Testis (tissue), 3 donors: ENCODE data around the gene ROR2. TPM values are rescaled to one million over a fixed set of nuclear protein-coding genes. Genes with fewer than 3 reads are reported as not detected.

ENCODE experiments used
- DNase-seq: peaks from one replicate; pipeline ENCODE4 v3.0.0-alpha.2; 2019
- H3K27ac ChIP-seq, 2 donors: fragments of 200-600 bp; sonication (generic); one replicate each; pipeline ENCODE4 v1.5.1; 2019
- H3K27me3 ChIP-seq: fragments of 200-600 bp; sonication (generic); one replicate; pipeline ENCODE4 v1.5.1; 2019
- H3K36me3 ChIP-seq: fragments of 200-600 bp; sonication (generic); one replicate; pipeline ENCODE4 v1.5.1; 2017; ENCODE audit warnings: low read depth; ENCODE audit errors: missing control alignments
- H3K4me1 ChIP-seq: fragments of 200-600 bp; sonication (generic); one replicate; pipeline ENCODE4 v1.5.1; 2019
- H3K4me3 ChIP-seq, 2 donors: fragments of 200-600 bp; sonication (generic); one replicate each; pipeline ENCODE4 v1.5.1; 2017 to 2019
- H3K9me3 ChIP-seq: fragments of 200-600 bp; sonication (generic); one replicate; pipeline ENCODE4 v1.5.1; 2017
- POLR2A ChIP-seq: fragments of 450-650 bp; IDR thresholded peaks from one replicate; pipeline ENCODE4 v1.6.1; 2017; ENCODE audit warnings: antibody characterized with exemption, mild to moderate bottlenecking, moderate library complexity
- WGBS, 2 donors: methylation state at CpG; one replicate each; pipeline ENCODE4 v1.1.5; 2018; 5-methylcytosine and 5-hydroxymethylcytosine counted together
- intact Hi-C: fragments of 100-400 bp; cut with DNase I; formaldehyde crosslinking; loops from one replicate; pipeline ENCODE4 v1.15.1; 2023; ENCODE audit warnings: low total_unique reads
- polyA plus RNA-seq: library from polyadenylated mRNA; stranded (reverse); fragments of 350-450 nt; fragmentation: Illumina TruSeq; extraction: RNeasy Lipid Tissue Mini Kit (QIAGEN cat#74804); gene quantifications from one replicate; pipeline ENCODE4 v1.2.3, GENCODE V29; 2014; ENCODE audit warnings: low read depth, low replicate concordance; ENCODE audit not compliant: insufficient read depth
- total RNA-seq, 2 donors: library from RNA; depleted of rRNA; stranded (reverse); fragments of >200 nt; gene quantifications; one replicate each; pipeline ENCODE4 v1.2.3, GENCODE V29; 2016
- TF ChIP-seq, protein P1 (sequence below), 3 experiments: fragments of 450-650 bp in 2 of 3; fragments of 200-600 bp in 1 of 3; sonication (generic) in 1 of 3; IDR thresholded peaks; one replicate each; pipeline ENCODE4 v1.5.1; 2016 to 2019; ENCODE audit warnings: antibody characterized with exemption in 3 of 3, mild to moderate bottlenecking in 2 of 3, moderate library complexity in 1 of 3

The ROR2 gene
- total and polyA plus RNA-seq, 3 donors from 2014 or later, result 11.5 to 16.5 (median 12.3) TPM

DNA sequence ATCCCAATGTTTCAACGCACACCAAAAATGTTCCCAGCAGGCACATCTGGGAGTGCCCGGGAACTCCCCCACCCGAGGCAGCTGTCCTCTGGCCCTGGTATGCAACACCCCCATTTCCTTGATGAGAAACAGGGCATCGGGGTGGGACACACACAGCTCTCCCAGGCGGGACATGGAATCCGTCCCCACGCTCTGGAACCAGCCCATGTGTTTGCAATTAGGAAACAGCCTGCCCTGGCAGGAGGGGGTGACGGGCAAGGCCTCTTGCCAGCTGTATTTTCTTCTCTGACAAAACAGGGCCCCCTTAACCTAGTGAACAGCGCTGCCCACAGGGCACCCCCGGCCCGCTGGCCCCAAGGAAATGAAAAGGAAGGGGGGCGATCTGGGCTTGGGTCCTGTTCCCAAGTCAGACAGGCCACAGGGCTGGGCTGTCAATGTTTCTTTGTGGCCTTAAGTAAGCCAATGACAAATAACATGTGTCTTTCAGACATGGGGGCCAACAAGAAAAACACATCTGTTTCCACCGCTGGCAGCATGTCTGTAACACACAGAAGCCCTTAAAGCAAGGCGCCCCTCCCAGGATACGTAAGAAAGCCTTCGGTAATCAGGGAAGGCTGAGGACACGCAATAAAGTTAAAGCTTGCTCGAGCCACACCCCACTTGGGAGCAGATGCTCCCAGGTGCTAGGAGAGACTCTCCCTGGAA lies 125.3 kb downstream of the ROR2 start:
- DNase-seq, result no peak

DNA sequence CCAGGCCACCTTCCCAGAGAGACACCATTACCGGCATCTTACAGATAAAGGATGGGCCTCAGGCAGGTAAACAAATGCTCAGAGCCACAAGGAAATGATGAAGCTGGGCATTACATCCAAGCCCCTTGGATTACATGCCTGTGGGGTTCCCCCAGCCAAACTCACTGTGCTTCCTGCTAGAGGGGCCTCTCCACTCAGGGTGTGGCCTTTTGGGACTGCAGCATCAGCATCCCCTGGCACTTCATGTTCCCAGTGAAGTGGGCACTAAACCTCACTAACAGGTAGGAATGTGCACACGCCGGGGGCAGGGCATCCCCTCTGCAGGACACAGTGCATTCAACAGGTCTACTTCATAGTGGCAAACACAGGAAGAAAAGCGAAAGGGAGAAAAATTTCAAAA lies 125.9 kb downstream of the ROR2 start:
- no peak overlapping the region for H3K4me3 ChIP-seq
- DNase-seq, result no peak
- no peaks in the 10 kb centered on the region for H3K36me3 ChIP-seq
- H3K27ac ChIP-seq, result no peak overlapping the region
- H3K9me3 ChIP-seq, result no peaks in the 10 kb centered on the region
- TF ChIP-seq, protein P1, sequence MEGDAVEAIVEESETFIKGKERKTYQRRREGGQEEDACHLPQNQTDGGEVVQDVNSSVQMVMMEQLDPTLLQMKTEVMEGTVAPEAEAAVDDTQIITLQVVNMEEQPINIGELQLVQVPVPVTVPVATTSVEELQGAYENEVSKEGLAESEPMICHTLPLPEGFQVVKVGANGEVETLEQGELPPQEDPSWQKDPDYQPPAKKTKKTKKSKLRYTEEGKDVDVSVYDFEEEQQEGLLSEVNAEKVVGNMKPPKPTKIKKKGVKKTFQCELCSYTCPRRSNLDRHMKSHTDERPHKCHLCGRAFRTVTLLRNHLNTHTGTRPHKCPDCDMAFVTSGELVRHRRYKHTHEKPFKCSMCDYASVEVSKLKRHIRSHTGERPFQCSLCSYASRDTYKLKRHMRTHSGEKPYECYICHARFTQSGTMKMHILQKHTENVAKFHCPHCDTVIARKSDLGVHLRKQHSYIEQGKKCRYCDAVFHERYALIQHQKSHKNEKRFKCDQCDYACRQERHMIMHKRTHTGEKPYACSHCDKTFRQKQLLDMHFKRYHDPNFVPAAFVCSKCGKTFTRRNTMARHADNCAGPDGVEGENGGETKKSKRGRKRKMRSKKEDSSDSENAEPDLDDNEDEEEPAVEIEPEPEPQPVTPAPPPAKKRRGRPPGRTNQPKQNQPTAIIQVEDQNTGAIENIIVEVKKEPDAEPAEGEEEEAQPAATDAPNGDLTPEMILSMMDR (IDR thresholded peaks at IDR 0.05), result no peak
- TF ChIP-seq POLR2A, result no peak
- 74 to 75% methylated on average over 4 of the region's 4 CpGs for WGBS, 2 donors
- no peaks in the 10 kb centered on the region for H3K4me1 ChIP-seq
- no peaks in the 10 kb centered on the region for H3K27me3 ChIP-seq
- intact Hi-C loops, result no loop called here

More for the DNA sequence above, 125.3 kb downstream of the ROR2 start:
- H3K4me1 ChIP-seq, result no peaks in the 10 kb centered on the region
- H3K4me3 ChIP-seq, result no peak overlapping the region
- H3K27ac ChIP-seq, result no peak overlapping the region
- TF ChIP-seq, protein P1 (IDR thresholded peaks at IDR 0.05), result no peak
- TF ChIP-seq POLR2A, result no peak
- WGBS, 2 donors, result 58 to 68% methylated on average over 18 of the region's 18 CpGs
- H3K9me3 ChIP-seq, result no peaks in the 10 kb centered on the region
- H3K27me3 ChIP-seq, result no peaks in the 10 kb centered on the region
- intact Hi-C loops, result no loop called here
- no peaks in the 10 kb centered on the region for H3K36me3 ChIP-seq

DNA sequence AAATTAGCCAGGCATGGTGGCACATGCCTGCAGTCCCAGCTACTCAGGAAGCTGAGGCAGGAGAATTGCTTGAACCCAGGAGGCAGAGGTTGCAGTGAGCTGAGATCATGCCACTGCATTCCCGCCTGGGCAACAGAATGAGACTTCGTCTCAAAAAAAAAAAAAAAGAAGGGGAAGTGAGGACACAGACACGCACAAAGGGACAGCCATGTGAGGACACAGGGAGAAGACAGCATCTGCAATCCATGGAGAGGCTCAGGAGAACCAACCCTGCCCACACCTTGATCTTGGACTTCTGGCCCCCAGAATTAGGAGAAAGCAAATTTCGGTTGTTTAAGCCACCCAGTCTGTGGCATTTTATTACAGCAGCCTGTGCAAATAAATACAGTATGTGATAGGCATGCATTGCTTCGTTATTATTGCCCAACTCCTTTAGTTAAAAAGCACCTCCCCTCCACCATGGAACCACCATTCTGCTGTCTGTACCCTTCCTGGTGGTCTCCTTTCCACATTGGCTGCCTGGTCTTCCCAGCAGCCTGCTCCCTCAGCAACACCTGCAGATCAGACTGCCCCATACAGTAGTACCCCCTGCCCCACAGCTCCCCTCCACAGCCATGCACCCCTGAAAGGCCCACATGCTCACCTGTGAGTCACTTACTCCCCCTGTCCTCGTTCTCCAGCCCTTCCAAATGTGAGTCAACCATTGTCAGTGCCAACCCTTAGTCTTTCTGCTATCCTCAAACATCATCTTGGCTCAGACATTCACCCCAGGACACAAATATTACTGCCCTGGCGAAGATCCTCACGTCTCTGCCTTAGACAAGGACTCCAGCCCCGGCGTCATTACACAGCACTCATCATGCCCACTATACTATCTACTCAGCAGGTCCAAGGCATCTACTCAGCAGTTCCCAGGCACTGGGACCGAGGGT lies 128.8 kb downstream of the ROR2 start:
- no peaks in the 10 kb centered on the region for H3K36me3 ChIP-seq
- no peaks in the 10 kb centered on the region for H3K9me3 ChIP-seq
- WGBS, 2 donors, result 92 to 93% methylated on average over 11 of the region's 11 CpGs
- no peak overlapping the region for H3K4me3 ChIP-seq
- H3K27me3 ChIP-seq, result no peaks in the 10 kb centered on the region
- no peak for DNase-seq
- peaks cover 22% of the 10 kb centered on the region for H3K4me1 ChIP-seq
- H3K27ac ChIP-seq, result no peak overlapping the region
- intact Hi-C loops, result no loop called here
- TF ChIP-seq, protein P1 (IDR thresholded peaks at IDR 0.05), result no peak
- TF ChIP-seq POLR2A, result no peak

DNA sequence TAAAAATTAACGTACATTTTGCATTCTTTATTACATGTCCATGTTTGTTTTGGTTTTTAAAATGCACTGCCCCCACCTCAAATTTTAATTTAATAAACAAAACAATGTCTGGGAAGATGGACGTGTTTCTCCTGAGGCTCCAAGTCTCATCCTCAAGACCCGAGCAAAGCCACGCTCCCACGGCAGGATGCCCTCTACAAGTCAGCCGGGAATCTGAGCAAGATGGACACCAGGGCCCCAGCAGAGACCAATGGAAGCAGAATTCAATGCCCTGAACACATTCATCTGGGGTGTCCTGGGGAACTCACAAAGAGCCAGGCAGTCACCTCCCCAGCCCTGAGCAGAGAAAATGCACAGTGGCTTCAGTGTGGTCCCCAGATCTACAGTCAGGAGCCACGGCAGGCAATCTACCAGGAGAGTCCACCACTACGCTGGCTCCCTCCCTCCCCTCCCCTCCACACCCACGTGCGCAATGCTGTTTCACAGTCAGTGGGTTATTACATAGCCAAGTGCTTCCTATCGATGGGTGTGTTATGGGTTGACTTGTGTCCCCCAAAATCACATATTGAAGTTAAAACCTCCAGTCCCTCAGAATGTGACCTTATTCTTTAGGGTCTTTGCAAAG lies 129.8 kb downstream of the ROR2 start:
- DNase-seq, result no peak
- Histone ChIP-seq H3K9me3 (no peaks in the 10 kb centered on the region), H3K4me3 (no peak overlapping the region), H3K27me3 (no peaks in the 10 kb centered on the region), H3K27ac (no peak overlapping the region), H3K4me1 (peaks cover 22% of the 10 kb centered on the region), H3K36me3 (no peaks in the 10 kb centered on the region)
- intact Hi-C loops, result no loop called here
- WGBS, 2 donors, result 88 to 97% methylated on average over 11 of the region's 11 CpGs
- no peak for TF ChIP-seq POLR2A
- TF ChIP-seq, protein P1 (IDR thresholded peaks at IDR 0.05), result no peak
